GM23338 (cell line): ENCODE results near the gene LIMK2. TPM values are rescaled to one million over a fixed set of nuclear protein-coding genes. Genes with fewer than 3 reads are reported as not detected.

ENCODE experiments used
- ATAC-seq: fragments of 200-7000 bp; cut with Tn5 transposase; 3 replicates; pipeline ENCODE4 v1.9.1; 2020
- DNase-seq: peaks from one replicate; pipeline ENCODE4 v3.0.0-alpha.2; 2015; ENCODE audit warnings: low spot score
- H2AFZ ChIP-seq: fragments of 200-600 bp; sonication (generic); 2 replicates; pipeline ENCODE4 v1.8.0; 2016; ENCODE audit warnings: antibody characterized with exemption, mild to moderate bottlenecking, moderate library complexity
- H3F3A ChIP-seq: fragments of 200-600 bp; sonication (generic); replicated peaks from 2 replicates; pipeline ENCODE4 v1.8.0; 2017; ENCODE audit warnings: antibody characterized with exemption, mixed run types, low read depth
- H3K27ac ChIP-seq: fragments of 200-600 bp; sonication (generic); 2 replicates; pipeline ENCODE4 v1.6.1; 2016; ENCODE audit warnings: low read depth
- H3K27me3 ChIP-seq: fragments of 200-600 bp; sonication (generic); 2 replicates; pipeline ENCODE4 v1.8.0; 2016; ENCODE audit warnings: mild to moderate bottlenecking, mixed run types, moderate library complexity; ENCODE audit not compliant: insufficient read depth
- H3K36me3 ChIP-seq: fragments of 200-600 bp; sonication (generic); 2 replicates; pipeline ENCODE4 v1.8.0; 2016; ENCODE audit warnings: mild to moderate bottlenecking; ENCODE audit not compliant: insufficient read depth
- H3K4me1 ChIP-seq: fragments of 200-600 bp; sonication (generic); 2 replicates; pipeline ENCODE4 v1.8.0; 2016; ENCODE audit warnings: mild to moderate bottlenecking, moderate library complexity; ENCODE audit not compliant: insufficient read depth
- H3K4me2 ChIP-seq: fragments of 200-600 bp; sonication (generic); 2 replicates; pipeline ENCODE4 v1.7.1; 2017; ENCODE audit warnings: mixed run types
- H3K4me3 ChIP-seq: fragments of 200-600 bp; sonication (generic); 2 replicates; pipeline ENCODE4 v1.6.1; 2016; ENCODE audit warnings: mixed run types
- H3K79me2 ChIP-seq: fragments of 200-600 bp; sonication (generic); replicated peaks from 2 replicates; pipeline ENCODE4 v1.8.0; 2017; ENCODE audit warnings: mild to moderate bottlenecking; ENCODE audit not compliant: insufficient read depth
- H3K9me2 ChIP-seq: fragments of 200-600 bp; sonication (generic); 2 replicates; pipeline ENCODE4 v1.8.0; 2017; ENCODE audit not compliant: insufficient read depth
- H4K20me1 ChIP-seq: fragments of 200-600 bp; sonication (generic); replicated peaks from 2 replicates; pipeline ENCODE4 v1.8.0; 2017; ENCODE audit warnings: mild to moderate bottlenecking; ENCODE audit not compliant: insufficient read depth
- H3K27ac Mint-ChIP-seq: 2 replicates; pipeline ENCODE4 v1.8.0; 2020; ENCODE audit warnings: inconsistent platforms, mild to moderate bottlenecking, moderate library complexity, mixed read lengths
- H3K27me3 Mint-ChIP-seq: 3 replicates; pipeline ENCODE4 v1.8.0; 2022; ENCODE audit warnings: low read depth, mild to moderate bottlenecking, moderate library complexity, mixed read lengths, inconsistent platforms; ENCODE audit not compliant: insufficient read depth, poor library complexity
- H3K36me3 Mint-ChIP-seq: 3 replicates; pipeline ENCODE4 v1.8.0; 2021; ENCODE audit warnings: low read depth, mild to moderate bottlenecking, inconsistent platforms, moderate library complexity, mixed read lengths
- H3K4me1 Mint-ChIP-seq: 3 replicates; pipeline ENCODE4 v1.8.0; 2020; ENCODE audit warnings: mild to moderate bottlenecking, inconsistent platforms, mixed read lengths
- H3K4me3 Mint-ChIP-seq: 3 replicates; pipeline ENCODE4 v1.8.0; 2021; ENCODE audit warnings: moderate library complexity, mild to moderate bottlenecking, inconsistent platforms, mixed read lengths
- H3K9me3 Mint-ChIP-seq: 3 replicates; pipeline ENCODE4 v1.8.0; 2020; ENCODE audit warnings: moderate library complexity, mild to moderate bottlenecking, inconsistent platforms, mixed read lengths
- CREB1 ChIP-seq: fragments of 250-450 bp; sonication (Bioruptor Pico); IDR thresholded peaks from 2 replicates; pipeline ENCODE4 v1.5.0; 2020; ENCODE audit warnings: low read depth, mild to moderate bottlenecking, moderate library complexity
- EZH2 ChIP-seq: fragments of 200-600 bp; sonication (generic); IDR thresholded peaks from one replicate; pipeline ENCODE4 v1.8.0; 2017; ENCODE audit warnings: antibody characterized with exemption, mild to moderate bottlenecking, low read depth; ENCODE audit not compliant: unreplicated experiment
- EZH2phosphoT487 ChIP-seq: fragments of 200-600 bp; sonication (generic); IDR thresholded peaks from one replicate; pipeline ENCODE4 v1.8.1; 2018; ENCODE audit warnings: antibody characterized with exemption; ENCODE audit not compliant: unreplicated experiment
- JUNB ChIP-seq: IDR thresholded peaks from one replicate; pipeline ENCODE4 v1.6.1; 2016; ENCODE audit warnings: antibody characterized with exemption; ENCODE audit not compliant: unreplicated experiment
- NANOG ChIP-seq: IDR thresholded peaks from 2 replicates; pipeline ENCODE4 v1.6.1; 2016; ENCODE audit warnings: antibody characterized with exemption, borderline replicate concordance
- POLR2AphosphoS5 ChIP-seq: IDR thresholded peaks from 2 replicates; pipeline ENCODE4 v1.6.1; 2016; ENCODE audit warnings: antibody characterized with exemption, low read depth
- STAT1 ChIP-seq: IDR thresholded peaks from one replicate; pipeline ENCODE4 v1.6.1; 2016; ENCODE audit warnings: antibody characterized with exemption; ENCODE audit not compliant: unreplicated experiment
- ZNF114 ChIP-seq: fragments of 250-450 bp; sonication (Bioruptor Pico); IDR thresholded peaks from 2 replicates; pipeline ENCODE4 v1.5.0; 2020; ENCODE audit warnings: mild to moderate bottlenecking, moderate library complexity
- ZNF331 ChIP-seq: fragments of 250-450 bp; sonication (Bioruptor Pico); IDR thresholded peaks from 2 replicates; pipeline ENCODE4 v1.5.0; 2020; ENCODE audit warnings: low read depth, mild to moderate bottlenecking, moderate library complexity
- polyA plus RNA-seq: library from polyadenylated mRNA; unstranded; fragments of >200 nt; fragmentation: Nextera tagmentation; extraction: Ambion mirVana; gene quantifications from 2 replicates; pipeline ENCODE4 v1.2.1, GENCODE V29; 2016
- total RNA-seq: library from RNA; depleted of rRNA; stranded (reverse); fragments of >200 nt; shearing (Covaris generic); gene quantifications from 2 replicates; pipeline ENCODE4 v1.2.3, GENCODE V29; 2014
- TF ChIP-seq, protein P1 (sequence below), 2 experiments: fragments of 200-600 bp in 1 of 2; sonication (generic) in 1 of 2; conservative IDR thresholded peaks; 2 replicates each; pipeline versions ENCODE4 v1.5.1 to v1.6.1; 2016 to 2017; ENCODE audit warnings: antibody characterized with exemption in 2 of 2, low read depth in 2 of 2, mild to moderate bottlenecking in 2 of 2, moderate library complexity in 1 of 2
- TF ChIP-seq, protein P2 (sequence below): IDR thresholded peaks from 2 replicates; pipeline ENCODE4 v1.6.1; 2016; ENCODE audit warnings: antibody characterized with exemption
- TF ChIP-seq, protein P3 (sequence below): fragments of 250-450 bp; sonication (Bioruptor Pico); IDR thresholded peaks from 2 replicates; pipeline ENCODE4 v1.5.0; 2020; ENCODE audit warnings: mild to moderate bottlenecking, moderate library complexity
- TF ChIP-seq, protein P4 (sequence below): IDR thresholded peaks from one replicate; pipeline ENCODE4 v1.6.1; 2018; ENCODE audit warnings: antibody characterized with exemption; ENCODE audit not compliant: unreplicated experiment

Gene LIMK2
- total and polyA plus RNA-seq, 2 experiments from 2014 or later = 12.5 to 39.8 TPM

- TF ChIP-seq CREB1 (CRISPR knock-in tag) (no peak), EZH2 (no peak), POLR2AphosphoS5 (no peak), ZNF114 (CRISPR knock-in tag) (no peak), NANOG (no peak), EZH2phosphoT487 (no peak), ZNF331 (CRISPR knock-in tag) (no peak), STAT1 (no peak), JUNB (no peak)
- TF ChIP-seq, protein P1, sequence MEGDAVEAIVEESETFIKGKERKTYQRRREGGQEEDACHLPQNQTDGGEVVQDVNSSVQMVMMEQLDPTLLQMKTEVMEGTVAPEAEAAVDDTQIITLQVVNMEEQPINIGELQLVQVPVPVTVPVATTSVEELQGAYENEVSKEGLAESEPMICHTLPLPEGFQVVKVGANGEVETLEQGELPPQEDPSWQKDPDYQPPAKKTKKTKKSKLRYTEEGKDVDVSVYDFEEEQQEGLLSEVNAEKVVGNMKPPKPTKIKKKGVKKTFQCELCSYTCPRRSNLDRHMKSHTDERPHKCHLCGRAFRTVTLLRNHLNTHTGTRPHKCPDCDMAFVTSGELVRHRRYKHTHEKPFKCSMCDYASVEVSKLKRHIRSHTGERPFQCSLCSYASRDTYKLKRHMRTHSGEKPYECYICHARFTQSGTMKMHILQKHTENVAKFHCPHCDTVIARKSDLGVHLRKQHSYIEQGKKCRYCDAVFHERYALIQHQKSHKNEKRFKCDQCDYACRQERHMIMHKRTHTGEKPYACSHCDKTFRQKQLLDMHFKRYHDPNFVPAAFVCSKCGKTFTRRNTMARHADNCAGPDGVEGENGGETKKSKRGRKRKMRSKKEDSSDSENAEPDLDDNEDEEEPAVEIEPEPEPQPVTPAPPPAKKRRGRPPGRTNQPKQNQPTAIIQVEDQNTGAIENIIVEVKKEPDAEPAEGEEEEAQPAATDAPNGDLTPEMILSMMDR (conservative IDR thresholded peaks at IDR 0.05; ENCODE audit: low read depth in 2 of 2) = no peak
- TF ChIP-seq, protein P2, sequence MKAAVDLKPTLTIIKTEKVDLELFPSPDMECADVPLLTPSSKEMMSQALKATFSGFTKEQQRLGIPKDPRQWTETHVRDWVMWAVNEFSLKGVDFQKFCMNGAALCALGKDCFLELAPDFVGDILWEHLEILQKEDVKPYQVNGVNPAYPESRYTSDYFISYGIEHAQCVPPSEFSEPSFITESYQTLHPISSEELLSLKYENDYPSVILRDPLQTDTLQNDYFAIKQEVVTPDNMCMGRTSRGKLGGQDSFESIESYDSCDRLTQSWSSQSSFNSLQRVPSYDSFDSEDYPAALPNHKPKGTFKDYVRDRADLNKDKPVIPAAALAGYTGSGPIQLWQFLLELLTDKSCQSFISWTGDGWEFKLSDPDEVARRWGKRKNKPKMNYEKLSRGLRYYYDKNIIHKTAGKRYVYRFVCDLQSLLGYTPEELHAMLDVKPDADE = no peak
- TF ChIP-seq, protein P3, sequence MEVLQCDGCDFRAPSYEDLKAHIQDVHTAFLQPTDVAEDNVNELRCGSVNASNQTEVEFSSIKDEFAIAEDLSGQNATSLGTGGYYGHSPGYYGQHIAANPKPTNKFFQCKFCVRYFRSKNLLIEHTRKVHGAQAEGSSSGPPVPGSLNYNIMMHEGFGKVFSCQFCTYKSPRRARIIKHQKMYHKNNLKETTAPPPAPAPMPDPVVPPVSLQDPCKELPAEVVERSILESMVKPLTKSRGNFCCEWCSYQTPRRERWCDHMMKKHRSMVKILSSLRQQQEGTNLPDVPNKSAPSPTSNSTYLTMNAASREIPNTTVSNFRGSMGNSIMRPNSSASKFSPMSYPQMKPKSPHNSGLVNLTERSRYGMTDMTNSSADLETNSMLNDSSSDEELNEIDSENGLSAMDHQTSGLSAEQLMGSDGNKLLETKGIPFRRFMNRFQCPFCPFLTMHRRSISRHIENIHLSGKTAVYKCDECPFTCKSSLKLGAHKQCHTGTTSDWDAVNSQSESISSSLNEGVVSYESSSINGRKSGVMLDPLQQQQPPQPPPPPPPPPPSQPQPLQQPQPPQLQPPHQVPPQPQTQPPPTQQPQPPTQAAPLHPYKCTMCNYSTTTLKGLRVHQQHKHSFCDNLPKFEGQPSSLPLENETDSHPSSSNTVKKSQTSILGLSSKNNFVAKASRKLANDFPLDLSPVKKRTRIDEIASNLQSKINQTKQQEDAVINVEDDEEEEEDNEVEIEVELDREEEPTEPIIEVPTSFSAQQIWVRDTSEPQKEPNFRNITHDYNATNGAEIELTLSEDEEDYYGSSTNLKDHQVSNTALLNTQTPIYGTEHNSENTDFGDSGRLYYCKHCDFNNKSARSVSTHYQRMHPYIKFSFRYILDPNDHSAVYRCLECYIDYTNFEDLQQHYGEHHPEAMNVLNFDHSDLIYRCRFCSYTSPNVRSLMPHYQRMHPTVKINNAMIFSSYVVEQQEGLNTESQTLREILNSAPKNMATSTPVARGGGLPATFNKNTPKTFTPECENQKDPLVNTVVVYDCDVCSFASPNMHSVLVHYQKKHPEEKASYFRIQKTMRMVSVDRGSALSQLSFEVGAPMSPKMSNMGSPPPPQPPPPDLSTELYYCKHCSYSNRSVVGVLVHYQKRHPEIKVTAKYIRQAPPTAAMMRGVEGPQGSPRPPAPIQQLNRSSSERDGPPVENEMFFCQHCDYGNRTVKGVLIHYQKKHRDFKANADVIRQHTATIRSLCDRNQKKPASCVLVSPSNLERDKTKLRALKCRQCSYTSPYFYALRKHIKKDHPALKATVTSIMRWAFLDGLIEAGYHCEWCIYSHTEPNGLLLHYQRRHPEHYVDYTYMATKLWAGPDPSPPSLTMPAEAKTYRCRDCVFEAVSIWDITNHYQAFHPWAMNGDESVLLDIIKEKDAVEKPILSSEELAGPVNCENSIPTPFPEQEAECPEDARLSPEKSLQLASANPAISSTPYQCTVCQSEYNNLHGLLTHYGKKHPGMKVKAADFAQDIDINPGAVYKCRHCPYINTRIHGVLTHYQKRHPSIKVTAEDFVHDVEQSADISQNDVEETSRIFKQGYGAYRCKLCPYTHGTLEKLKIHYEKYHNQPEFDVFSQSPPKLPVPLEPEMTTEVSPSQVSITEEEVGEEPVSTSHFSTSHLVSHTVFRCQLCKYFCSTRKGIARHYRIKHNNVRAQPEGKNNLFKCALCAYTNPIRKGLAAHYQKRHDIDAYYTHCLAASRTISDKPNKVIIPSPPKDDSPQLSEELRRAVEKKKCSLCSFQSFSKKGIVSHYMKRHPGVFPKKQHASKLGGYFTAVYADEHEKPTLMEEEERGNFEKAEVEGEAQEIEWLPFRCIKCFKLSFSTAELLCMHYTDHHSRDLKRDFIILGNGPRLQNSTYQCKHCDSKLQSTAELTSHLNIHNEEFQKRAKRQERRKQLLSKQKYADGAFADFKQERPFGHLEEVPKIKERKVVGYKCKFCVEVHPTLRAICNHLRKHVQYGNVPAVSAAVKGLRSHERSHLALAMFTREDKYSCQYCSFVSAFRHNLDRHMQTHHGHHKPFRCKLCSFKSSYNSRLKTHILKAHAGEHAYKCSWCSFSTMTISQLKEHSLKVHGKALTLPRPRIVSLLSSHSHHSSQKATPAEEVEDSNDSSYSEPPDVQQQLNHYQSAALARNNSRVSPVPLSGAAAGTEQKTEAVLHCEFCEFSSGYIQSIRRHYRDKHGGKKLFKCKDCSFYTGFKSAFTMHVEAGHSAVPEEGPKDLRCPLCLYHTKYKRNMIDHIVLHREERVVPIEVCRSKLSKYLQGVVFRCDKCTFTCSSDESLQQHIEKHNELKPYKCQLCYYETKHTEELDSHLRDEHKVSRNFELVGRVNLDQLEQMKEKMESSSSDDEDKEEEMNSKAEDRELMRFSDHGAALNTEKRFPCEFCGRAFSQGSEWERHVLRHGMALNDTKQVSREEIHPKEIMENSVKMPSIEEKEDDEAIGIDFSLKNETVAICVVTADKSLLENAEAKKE (CRISPR knock-in tag) = no peak
- TF ChIP-seq, protein P4, sequence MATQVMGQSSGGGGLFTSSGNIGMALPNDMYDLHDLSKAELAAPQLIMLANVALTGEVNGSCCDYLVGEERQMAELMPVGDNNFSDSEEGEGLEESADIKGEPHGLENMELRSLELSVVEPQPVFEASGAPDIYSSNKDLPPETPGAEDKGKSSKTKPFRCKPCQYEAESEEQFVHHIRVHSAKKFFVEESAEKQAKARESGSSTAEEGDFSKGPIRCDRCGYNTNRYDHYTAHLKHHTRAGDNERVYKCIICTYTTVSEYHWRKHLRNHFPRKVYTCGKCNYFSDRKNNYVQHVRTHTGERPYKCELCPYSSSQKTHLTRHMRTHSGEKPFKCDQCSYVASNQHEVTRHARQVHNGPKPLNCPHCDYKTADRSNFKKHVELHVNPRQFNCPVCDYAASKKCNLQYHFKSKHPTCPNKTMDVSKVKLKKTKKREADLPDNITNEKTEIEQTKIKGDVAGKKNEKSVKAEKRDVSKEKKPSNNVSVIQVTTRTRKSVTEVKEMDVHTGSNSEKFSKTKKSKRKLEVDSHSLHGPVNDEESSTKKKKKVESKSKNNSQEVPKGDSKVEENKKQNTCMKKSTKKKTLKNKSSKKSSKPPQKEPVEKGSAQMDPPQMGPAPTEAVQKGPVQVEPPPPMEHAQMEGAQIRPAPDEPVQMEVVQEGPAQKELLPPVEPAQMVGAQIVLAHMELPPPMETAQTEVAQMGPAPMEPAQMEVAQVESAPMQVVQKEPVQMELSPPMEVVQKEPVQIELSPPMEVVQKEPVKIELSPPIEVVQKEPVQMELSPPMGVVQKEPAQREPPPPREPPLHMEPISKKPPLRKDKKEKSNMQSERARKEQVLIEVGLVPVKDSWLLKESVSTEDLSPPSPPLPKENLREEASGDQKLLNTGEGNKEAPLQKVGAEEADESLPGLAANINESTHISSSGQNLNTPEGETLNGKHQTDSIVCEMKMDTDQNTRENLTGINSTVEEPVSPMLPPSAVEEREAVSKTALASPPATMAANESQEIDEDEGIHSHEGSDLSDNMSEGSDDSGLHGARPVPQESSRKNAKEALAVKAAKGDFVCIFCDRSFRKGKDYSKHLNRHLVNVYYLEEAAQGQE = no peak
- no peak for ATAC-seq
- H3K4me1 Mint-ChIP-seq = peaks cover 25% of the 10 kb centered on the region
Measured at GRCh38 chr22:31288496-31289240, 76.6 kb downstream of the LIMK2 start.

More at GRCh38 chr22:31288496-31289240, 76.6 kb downstream of the LIMK2 start:
- Histone ChIP-seq H3K4me1 (0 out of 2 replicates have a peak, but pooled peaks cover 8% of the 10 kb centered on the region), H3K9me2 (no peaks in the 10 kb centered on the region), H3K27me3 (peaks cover 26% of the 10 kb centered on the region), H3K79me2 (no peaks in the 10 kb centered on the region), H2AFZ (no peak overlapping the region), H3K4me3 (no peak overlapping the region), H4K20me1 (no peaks in the 10 kb centered on the region), H3K36me3 (no peaks in the 10 kb centered on the region), H3K4me2 (no peak overlapping the region), H3F3A (peaks cover 8% of the 10 kb centered on the region; the same call in 1 of the 2 replicates), H3K27ac (no peak overlapping the region)
- Mint-ChIP-seq H3K4me3 (no peak overlapping the region), H3K27ac (no peak overlapping the region), H3K36me3 (no peaks in the 10 kb centered on the region), H3K9me3 (no peaks in the 10 kb centered on the region), H3K27me3 (peaks cover 21% of the 10 kb centered on the region)
- no peak for DNase-seq
